Bone marrow (tissue), 2 donors: ENCODE data around the gene AMIGO2.
"Not testable (repeated sequence)": the region's sequence is repeated elsewhere in the genome, so short reads cannot be mapped to it uniquely, and the experiment has no call there.

ENCODE experiments used
- DNase-seq, 2 donors: peaks; one replicate each; lab custom pipeline; 2025; lab: John Stamatoyannopoulos, UW

The AMIGO2 gene, protein sequence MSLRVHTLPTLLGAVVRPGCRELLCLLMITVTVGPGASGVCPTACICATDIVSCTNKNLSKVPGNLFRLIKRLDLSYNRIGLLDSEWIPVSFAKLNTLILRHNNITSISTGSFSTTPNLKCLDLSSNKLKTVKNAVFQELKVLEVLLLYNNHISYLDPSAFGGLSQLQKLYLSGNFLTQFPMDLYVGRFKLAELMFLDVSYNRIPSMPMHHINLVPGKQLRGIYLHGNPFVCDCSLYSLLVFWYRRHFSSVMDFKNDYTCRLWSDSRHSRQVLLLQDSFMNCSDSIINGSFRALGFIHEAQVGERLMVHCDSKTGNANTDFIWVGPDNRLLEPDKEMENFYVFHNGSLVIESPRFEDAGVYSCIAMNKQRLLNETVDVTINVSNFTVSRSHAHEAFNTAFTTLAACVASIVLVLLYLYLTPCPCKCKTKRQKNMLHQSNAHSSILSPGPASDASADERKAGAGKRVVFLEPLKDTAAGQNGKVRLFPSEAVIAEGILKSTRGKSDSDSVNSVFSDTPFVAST

DNA sequence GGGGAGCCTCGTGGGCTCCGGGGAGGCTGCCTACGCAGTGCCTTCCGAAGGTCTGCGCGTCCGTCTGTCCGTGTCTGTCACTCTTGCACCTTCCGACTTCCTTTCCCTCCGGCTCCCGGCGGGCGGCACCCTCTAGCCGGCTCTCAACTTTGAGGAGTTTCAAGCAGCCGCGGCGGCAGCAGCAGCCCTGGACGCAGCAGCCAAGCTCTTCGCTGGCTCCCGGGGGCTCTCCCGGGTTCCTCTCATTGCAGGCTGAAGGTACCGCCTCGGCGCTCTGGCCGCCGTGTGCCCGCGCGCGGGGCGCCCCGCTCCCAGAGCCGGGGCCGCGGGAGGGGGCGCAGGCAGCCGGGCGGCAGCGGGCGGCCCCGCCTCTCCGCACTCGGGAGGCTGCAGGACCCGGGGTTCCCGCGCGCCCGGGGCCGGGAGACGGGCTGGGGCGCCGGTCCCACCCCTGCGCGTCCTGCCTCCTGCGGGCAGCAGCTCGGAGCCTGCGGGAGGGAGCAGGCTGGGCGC, at the start of gene AMIGO2, which contains the start of gene PCED1B:
Gene AMIGO2, minus strand, starts transcription at position 492 of the 513 bp plus-strand sequence. CDS start 957 bp downstream, outside the sequence.
Gene PCED1B, plus strand, starts transcription at position 154 of the 513 bp plus-strand sequence. CDS start 155,443 bp downstream, outside the sequence.
- peak in 1 of 2 donors; percentile 47 for DNase-seq

DNA sequence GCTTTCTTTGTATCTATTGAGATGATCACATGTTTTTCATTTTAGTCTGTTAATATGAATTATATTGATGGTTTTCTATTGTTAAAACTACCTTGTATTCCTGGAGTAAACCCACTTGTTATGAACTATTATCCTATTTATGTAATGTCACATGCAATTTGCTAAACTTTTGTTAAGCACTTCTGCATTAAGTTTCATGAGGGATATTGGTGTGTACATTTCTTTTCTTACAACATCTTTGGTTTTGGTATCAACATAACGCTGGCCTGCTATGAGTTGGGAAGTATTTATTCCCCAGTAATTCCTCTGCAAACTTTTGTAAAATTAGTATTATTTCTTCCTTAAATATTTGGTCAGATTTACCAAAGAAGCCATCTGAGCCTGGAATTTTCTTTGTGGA, 46.5 kb upstream of the AMIGO2 start:
- DNase-seq: no peak

DNA sequence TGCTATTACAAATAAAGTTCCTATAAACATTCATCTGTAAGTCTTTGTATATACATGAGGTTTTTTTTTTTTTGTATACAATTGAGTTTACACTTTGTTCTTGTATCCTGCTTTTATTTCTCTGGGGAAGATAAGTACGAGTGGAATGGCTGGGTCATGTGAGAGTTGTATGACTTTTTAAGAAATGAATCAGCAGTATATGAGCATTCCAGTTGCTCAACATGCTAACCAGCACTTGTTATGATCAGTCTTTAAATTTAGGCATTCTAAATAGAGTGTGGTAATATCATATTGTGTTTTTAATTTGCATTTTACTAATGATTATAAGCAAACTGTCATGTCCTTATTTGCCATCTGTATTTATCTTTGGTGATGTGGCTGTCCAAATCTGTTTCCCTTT, 44.7 kb upstream of the AMIGO2 start:
- no peak for DNase-seq

DNA sequence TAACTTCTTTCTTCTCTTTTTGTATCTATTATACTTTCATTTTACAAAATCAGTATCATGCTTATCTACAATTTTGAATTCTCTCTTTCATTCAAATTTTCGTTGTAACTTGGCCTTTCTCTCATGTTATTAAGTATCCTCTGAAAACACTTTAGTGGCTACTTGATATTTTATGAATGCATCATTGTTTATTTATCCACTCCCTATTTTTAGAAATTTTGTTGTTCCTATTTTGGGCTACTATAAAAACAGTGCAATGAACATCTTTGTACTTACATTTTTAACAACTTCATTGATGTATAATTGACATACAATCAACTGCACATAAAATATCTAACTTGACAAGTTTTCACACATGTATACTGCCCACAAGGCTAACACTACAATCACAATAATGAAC, 44.0 kb upstream of the AMIGO2 start:
- no peak for DNase-seq

DNA sequence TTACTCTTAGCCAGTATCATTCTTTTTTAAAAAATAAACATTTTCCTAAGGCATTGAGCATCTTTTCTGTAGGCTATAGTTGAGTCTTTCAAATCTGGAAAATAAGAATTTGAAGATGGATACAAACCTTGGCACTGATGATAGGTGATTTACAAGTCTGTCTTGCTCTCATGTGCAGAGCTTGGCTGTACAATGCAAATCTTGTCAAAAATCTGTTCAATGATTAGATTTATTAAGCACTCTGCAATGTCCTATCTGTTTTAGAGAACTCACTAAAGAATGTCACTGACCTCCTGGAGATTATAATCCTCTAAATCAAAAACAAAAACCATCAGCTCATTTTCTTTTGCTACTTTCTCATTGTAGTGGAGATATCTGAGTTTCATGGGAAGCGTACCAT, 42.8 kb upstream of the AMIGO2 start:
- DNase-seq: no peak

DNA sequence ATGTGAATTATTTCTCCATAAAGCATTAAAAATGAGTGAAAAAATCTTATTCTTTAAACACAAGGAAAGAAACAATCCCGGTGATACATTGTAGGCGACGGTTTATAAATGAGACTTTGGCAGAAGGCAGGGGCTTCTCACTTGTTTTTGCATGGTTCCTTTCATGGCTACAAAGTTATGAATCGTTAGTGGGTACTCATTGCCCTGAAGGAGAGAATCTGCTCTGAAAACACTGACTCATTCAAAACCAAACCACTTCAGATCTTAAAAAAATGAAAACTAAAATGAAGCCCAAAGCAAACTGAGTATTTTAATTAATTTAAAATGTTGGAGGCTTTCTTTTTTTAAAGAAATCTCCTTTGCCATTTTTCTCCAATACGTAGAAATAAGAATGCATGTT, 41.4 kb upstream of the AMIGO2 start:
- DNase-seq: no peak

DNA sequence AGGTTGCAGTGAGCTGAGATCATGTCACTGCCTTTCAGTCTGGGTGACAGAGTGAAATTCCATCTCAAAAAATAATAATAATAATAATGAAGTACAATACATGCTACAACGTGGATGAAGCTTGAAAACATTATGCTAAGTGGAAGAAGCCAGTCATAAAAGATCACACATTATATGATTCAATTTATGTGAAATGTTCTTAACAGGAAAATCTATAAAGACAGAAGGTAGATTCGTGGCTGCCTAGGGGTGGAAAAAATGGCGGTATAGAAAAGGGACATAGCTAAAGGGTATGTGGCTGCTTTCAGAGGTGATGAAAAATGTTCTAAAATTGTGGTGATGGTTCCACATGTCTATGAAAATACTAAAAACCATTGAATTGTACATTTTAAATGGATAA, 41.0 kb upstream of the AMIGO2 start:
- DNase-seq: no peak

DNA sequence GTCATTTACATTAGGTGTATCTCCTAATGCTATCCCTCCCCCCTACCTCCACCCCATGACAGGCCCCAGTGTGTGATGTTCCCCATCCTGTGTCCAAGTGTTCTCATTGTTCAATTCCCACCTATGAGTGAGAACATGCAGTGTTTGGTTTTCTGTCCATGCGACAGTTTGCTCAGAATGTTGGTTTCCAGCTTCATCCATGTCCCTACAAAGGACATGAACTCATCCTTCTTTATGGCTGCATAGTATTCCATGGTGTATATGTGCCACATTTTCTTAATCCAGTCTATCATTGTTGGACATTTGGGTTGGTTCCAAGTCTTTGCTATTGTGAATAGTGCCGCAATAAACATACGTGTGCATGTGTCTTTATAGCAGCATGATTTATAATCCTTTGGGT, 37.5 kb upstream of the AMIGO2 start:
- not testable (repeated sequence) for DNase-seq

DNA sequence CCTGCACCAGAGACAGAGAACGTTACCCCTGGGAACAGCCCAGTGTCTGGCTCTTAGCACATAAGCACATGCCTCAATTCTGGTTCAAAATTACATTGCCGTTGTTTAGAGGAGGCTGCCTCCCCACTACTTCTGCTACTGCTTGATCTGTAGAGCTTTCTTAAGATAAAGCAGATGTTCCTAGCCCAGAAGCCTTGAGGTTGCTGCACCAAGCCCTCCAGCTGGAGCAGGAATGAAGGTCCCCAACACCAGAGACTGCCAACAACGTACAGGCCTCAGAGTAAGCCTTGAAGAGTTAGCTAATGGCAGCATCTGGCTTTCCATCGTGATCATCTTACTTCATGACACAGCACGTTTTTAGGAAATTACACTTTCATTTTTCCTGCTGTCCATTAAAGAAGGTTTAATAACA, 34.7 kb upstream of the AMIGO2 start:
- no peak for DNase-seq

DNA sequence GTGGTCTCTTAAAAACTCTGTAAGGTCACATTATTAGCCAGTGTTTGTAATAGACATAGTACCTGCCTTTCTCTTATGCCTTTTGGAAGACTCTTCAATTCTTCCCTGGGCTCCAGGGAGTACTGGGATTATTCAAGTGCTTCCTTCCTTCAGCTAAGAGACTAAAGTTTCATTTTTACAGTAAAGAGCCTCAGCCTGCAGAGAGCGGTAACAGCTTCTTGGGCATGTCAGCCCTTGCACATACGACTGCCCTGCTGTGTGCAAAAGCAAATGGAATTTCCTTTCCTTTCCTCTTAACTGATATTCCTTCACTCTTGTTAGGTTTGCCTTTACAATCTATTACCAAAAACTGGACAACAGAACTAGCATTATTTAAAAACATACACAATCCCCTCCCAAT, 32.9 kb upstream of the AMIGO2 start:
- DNase-seq: no peak

DNA sequence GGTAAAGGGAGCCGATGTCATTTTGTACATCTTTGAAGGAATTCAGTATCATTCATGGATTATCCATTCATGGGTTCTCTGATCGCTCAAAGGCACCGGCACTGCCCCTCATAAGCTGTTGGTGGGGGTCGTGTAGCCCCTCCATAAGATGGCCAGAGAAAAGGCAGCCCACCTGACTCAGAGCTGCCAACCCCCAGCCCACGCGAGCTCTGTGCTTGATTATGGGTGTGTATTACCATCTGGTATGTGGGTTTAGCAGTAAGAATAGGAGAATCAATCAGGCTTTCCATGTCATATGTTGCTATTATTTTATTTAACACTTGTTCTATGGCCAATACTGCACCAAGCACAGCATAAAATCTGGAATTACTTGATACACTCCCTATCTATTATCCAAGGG, 32.1 kb upstream of the AMIGO2 start:
- DNase-seq: no peak

DNA sequence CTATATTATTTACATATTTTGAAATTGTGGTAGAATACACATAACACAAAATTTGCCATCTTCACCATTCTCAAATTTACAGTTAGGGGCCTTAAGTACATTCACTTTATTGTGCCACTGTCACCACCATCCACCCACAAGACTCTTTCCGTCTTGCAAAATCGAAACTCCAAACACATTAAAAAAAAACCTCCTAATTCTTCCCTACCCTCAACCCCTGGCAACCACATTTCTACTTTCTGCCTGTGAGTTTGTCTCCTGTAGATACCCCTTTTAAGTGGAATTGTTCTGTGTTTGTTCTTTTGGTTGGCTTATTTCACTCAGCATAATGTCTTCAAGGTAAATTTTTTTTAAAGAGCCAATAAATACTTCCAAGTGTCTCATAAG, 31.6 kb upstream of the AMIGO2 start:
- DNase-seq: no peak

DNA sequence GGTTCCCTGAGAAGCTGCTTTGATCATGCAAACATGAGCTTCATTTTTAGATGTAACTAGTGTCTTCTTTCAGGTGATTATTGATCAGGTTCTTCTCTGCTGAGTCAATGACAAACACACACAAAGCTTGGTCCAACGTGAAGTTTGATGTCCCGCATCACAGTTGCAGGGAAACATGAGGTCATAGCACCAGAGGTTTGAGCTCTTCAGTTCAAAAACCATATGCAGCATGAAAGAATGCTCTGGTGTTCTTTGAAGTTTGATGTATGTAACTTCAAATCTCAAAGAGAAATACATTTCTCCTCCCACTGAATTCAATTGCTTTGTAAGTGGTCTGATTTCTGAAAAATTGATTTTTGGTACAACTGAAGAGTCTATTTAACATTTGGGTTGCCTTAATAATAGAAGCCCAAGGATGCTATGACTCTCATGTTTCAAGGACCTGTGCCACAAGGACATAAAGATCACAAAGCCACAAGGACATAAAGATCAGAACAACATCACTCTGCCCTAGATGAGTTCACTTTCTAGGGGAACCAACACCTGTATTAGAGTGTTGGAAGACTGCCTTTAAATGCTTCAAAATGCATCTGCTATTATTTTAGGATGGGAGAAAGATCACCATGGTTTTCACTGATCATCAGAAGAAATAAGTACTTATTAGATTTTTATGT, 31.1 kb upstream of the AMIGO2 start:
- no peak for DNase-seq

DNA sequence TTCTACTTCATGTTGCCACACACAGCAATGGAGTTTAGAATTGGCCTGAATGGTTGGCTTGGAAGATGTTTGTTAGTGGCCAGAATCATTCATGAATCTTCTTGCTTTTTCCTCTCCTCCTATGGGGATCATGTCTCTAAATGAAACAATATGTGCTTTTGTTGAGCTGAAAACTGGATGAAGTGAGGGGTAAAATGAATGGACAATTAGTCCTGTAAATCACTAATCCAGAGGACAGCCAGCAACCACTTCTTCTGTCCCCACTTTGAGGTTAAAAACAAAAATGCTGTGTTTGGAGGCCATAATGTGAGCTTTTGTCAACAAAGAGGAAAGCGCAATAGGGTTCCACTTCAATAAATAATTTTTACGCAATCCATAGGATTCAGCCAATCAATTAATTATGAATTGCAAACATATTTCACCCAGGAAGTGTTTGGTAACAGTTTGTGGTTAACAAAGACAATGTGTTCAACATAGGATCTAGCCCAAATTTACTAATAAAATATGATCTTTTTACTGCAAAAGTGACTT, 30.3 kb upstream of the AMIGO2 start:
- DNase-seq: no peak

DNA sequence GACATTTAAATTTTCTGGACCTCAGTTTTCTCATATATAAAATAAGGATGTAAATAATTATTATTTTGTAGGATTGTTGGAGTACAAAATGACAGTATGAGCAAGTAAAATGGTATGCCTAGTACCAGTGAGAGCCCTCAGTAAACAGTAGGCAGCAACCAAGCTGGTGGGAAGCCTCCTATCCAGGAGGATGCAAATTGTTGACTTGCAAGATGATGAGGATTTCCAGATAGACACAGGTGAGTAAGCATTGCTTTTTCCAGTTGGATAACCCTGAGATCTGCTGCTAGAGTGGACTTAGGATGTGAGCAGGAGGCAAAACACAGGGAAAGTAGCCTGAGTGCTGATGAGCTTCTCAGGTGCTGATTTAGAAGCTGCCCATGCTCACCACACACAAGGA, 28.2 kb upstream of the AMIGO2 start:
- no peak for DNase-seq

DNA sequence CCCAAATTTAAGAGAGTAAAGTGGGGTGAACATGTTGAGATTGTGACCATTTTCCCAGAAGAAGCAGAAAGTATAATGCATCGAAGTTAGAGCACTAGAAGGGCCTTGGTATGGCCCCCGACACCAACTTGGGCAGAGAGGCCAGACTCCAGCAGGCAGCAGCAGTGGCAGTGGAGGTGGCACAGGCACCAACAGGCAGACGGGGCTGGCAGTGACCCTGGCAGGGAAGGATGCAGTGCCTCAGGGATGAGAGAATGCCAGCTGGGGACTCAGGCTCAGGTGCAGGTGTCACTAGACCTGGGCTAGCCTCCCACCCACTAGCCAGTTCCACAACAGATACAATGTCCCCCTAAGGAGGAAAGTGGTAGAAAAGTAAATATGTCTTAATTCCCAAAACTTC, 27.7 kb upstream of the AMIGO2 start:
- DNase-seq: no peak

DNA sequence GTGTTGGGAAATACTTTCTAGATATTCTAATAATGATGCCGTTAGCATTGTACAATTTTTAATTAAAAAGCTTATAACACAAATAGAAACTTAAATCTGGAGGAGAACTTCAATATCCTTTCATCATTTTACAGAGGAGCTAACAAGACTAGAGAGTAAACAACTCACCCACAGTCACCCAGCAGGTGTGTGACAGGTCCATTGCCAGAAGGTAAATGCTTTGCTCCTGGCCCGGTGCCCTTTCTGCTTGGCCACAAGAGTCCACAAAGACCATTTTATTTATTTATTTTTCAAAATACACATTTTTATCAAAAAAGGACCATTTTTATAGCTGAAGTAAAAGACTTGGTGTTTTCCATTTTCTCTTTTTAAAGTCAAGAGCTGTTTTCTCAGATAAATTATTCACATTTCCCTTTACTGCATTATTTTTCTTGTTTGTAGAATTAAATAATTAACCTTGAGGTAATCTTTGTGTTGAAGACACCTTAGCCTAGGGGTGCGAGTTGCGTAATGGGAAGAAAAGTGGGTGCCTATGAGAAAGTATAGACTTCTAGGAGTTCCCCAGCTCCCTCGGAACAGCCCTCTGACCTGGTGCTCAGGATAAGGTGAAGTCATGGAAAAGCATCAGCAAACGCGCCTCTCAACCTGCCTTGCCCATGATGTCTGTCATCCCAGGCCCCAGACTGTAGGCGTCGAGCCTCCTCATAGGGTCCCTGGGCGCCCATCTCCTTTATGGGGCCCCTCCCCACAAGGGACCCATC, 26.3 kb upstream of the AMIGO2 start:
- DNase-seq: no peak

DNA sequence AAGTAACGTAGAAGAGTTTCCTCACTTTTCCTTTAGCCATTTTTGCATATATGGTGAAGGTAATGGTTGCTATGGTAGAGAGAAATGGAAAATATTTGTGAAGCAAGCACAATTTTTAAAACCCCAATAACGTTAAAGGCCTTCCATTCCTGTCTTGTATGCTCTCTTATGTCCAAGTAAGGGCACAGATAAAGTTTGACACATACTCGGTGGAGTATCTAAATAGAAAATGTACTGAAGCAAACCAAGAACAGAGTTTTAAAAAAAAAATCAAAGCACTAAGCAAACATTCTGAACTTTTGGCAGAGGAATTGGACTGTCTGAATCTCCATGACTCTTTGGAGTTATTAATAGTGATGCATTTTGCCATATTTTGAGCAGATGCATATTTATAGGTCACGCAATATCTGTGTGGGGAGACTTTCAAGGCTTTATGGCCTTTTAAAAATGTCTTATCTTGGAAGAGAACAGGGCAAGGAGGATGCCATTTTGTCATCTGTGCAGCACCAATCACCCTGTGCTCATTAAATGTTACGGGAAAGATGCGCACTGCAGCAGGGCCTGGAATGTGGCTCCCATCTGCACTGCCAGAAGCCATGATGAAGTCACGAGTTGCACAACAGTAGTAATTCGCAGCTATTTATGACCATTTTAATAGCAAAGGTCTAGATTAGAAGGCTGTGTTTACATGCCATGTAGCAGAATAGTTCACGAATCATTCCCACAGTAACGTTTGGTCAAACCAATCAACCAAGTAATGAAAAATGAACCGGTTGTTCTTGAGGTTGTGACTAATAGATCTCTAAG, 23.3 kb upstream of the AMIGO2 start:
- no peak for DNase-seq

DNA sequence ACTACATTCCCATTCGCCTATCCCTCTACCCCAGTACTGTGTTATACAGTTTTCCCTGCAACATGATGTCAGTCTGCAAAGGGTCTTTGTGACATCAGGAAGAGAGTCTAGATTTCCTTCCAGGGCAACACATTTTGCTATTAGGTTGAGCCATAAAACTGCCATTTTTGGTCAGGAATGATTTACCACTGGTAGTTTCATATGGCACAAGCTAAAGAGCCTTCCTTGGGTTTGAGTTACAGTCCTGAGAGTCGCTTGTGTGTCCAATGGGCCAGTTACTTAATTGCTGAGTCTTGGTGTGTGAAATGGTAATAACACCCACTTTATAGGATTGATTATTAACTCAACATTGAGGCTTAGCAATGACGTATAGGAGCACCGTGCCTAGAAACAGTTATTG, 22.6 kb upstream of the AMIGO2 start:
- DNase-seq: no peak

DNA sequence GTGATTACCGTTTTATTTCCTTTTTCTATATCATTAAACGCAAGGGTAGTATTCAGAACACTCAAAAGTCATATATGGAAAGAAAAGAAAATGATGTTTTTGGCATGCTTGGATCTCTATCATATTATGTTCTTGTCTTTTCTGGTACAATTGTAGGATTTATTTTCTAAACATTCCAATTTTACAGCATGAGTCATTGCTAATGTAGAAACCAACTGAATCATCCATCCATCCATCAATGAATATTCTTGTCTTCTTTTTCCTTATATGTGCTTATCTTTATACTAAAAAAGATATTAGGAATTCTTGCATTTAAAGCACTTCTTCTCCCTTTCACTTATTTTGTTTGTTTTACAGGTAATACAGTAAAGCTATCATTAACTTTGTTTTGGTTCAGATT, 20.4 kb upstream of the AMIGO2 start:
- DNase-seq: no peak

DNA sequence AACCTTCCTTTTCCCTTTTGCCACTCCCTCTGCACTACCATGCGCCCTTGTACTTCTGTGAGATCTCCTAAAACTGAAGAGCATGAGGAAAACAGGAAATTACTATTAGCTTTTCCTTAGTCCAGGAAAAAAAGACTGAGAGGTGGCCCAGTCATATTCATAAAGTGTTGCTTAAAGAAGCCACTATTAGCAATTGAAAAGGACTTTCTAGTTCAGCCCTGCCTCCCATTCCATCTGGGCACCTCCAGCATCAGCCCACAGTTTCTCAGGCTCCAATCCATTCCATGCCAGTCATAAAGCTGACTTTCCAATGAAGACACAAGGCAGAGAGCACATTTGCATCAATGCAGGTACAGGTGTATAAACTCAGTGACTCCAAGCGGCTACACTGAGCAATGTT, 19.9 kb upstream of the AMIGO2 start:
- DNase-seq: no peak
